ENCODE data around the gene ZNF236.

GRCh38 chr18:76835380-76835779 lies 13.0 kb downstream of the ZNF236 start:
- TF ChIP-seq CTCF (IDR thresholded peaks at IDR 0.05; ENCODE audit: low read length) (no peak), EZH2 (IDR thresholded peaks at IDR 0.05; ENCODE audit: borderline replicate concordance, low read length) (no peak)
